Keratinocyte (primary cell): ENCODE results near the gene GNG10.

Experiments
- EZH2 ChIP-seq: IDR thresholded peaks from one replicate; pipeline ENCODE4 v1.6.1; 2012; ENCODE audit warnings: inconsistent platforms, mild to moderate bottlenecking, low read length, moderate library complexity
- TF ChIP-seq, protein P1 (sequence below), 3 experiments: IDR thresholded peaks in 1 of 3; conservative IDR thresholded peaks in 1 of 3; optimal IDR thresholded peaks in 1 of 3; 2 replicates in 2 of 3; 3 replicates in 1 of 3; pipeline versions ENCODE3 to v1.5.1; 2011; ENCODE audit warnings: low read length in 3 of 3, mild to moderate bottlenecking in 3 of 3, moderate library complexity in 2 of 3, control low read depth in 1 of 3, inconsistent platforms in 1 of 3; ENCODE audit not compliant: insufficient read depth in 2 of 3; ENCODE audit errors: extremely low read depth in 1 of 3

DNA sequence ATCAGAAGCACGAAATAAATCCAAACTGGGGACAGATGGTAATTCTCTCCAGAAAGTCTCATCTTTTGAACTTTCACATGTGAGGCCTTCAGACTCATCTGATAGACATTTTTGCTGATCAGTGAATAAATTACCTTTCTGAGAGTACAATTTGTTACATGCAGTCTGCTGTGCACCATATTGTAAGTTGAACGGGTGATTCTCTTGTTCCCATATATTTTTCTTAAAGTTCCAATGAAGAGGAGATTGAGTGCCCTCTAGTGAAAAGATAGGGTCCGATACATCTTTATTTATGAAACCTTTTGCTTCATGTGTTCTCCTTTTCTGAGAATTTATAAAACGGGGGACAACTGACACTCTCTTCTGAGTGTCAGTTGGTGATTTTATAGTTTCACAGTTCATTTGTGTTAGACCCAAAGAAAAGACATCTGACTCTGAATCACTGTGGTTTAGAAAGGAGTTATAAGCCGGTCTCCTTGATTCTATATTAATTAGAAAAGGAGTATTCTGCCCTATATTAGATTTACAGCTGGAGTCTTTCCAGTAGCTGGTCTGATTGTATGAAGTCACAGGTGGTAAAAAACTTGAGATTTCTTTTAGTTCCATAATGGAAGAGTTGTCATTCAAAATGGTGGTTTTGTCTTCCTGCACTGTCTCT is 30.4 kb downstream of the GNG10 start:
- TF ChIP-seq, protein P1, sequence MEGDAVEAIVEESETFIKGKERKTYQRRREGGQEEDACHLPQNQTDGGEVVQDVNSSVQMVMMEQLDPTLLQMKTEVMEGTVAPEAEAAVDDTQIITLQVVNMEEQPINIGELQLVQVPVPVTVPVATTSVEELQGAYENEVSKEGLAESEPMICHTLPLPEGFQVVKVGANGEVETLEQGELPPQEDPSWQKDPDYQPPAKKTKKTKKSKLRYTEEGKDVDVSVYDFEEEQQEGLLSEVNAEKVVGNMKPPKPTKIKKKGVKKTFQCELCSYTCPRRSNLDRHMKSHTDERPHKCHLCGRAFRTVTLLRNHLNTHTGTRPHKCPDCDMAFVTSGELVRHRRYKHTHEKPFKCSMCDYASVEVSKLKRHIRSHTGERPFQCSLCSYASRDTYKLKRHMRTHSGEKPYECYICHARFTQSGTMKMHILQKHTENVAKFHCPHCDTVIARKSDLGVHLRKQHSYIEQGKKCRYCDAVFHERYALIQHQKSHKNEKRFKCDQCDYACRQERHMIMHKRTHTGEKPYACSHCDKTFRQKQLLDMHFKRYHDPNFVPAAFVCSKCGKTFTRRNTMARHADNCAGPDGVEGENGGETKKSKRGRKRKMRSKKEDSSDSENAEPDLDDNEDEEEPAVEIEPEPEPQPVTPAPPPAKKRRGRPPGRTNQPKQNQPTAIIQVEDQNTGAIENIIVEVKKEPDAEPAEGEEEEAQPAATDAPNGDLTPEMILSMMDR (optimal IDR thresholded peaks at IDR 0.05 in 1 of 3, IDR thresholded peaks at IDR 0.05 in 1 of 3, conservative IDR thresholded peaks at IDR 0.05 in 1 of 3; ENCODE audit: extremely low read depth in 1 of 3, insufficient read depth in 2 of 3, low read length in 3 of 3), result peak in 1 of 3 experiments; percentile 30
- TF ChIP-seq EZH2, result no peak
